Breast epithelium (tissue), 4 donors: ENCODE measurements around the gene CDCA4. TPM values are rescaled to one million over a fixed set of nuclear protein-coding genes. Genes with fewer than 3 reads are reported as not detected.

ENCODE experiments used
- DNase-seq, 2 donors: peaks; one replicate each; pipeline ENCODE4 v3.0.0-alpha.2; 2019; ENCODE audit warnings: low spot score in 2 of 2
- H3K27ac ChIP-seq, 2 donors: fragments of 200-600 bp; sonication (generic) in 1 of 2; one replicate each; pipeline ENCODE4 v1.5.1; 2016 to 2019; ENCODE audit warnings: mild to moderate bottlenecking in 1 of 2
- H3K27me3 ChIP-seq, 2 donors: fragments of 200-600 bp; sonication (generic) in 1 of 2; one replicate each; pipeline versions ENCODE4 v1.5.1 to v1.6.0; 2017 to 2019; ENCODE audit warnings: control low read depth in 1 of 2, mild to moderate bottlenecking in 1 of 2
- H3K36me3 ChIP-seq: fragments of 200-600 bp; one replicate; pipeline ENCODE4 v1.5.1; 2019
- H3K4me1 ChIP-seq, 2 donors: fragments of 200-600 bp; sonication (generic); one replicate each; pipeline ENCODE4 v1.5.1; 2016 to 2019; ENCODE audit warnings: control low read depth in 1 of 2
- H3K4me3 ChIP-seq, 3 donors: fragments of 200-600 bp; sonication (generic); 1 replicate in 2 of 3; 2 replicates in 1 of 3; pipeline ENCODE4 v1.5.1; 2016 to 2019; ENCODE audit warnings: mild to moderate bottlenecking in 3 of 3, moderate library complexity in 2 of 3
- H3K9me3 ChIP-seq, 2 donors: fragments of 200-600 bp; sonication (generic) in 1 of 2; one replicate each; pipeline ENCODE4 v1.5.1; 2016 to 2019; ENCODE audit warnings: control low read depth in 1 of 2
- POLR2A ChIP-seq: fragments of 450-650 bp; IDR thresholded peaks from one replicate; pipeline ENCODE4 v1.6.1; 2016; ENCODE audit warnings: antibody characterized with exemption, mild to moderate bottlenecking, moderate library complexity
- POLR2AphosphoS5 ChIP-seq, 3 donors: sonication (generic); formaldehyde crosslinking; IDR thresholded peaks; one replicate each; pipeline ENCODE4 v1.6.1; 2017; ENCODE audit warnings: antibody characterized with exemption in 3 of 3
- intact Hi-C: fragments of 100-400 bp; cut with DNase I; formaldehyde crosslinking; loops from one replicate; pipeline ENCODE4 v1.15.1; 2023; ENCODE audit warnings: low total_unique reads
- total RNA-seq, 3 donors: library from RNA; depleted of rRNA; stranded (reverse); fragments of >200 nt; gene quantifications; one replicate each; pipeline ENCODE4 v1.1.0, GENCODE V29; 2016
- TF ChIP-seq, protein P1 (sequence below), 3 donors: fragments of 450-650 bp; IDR thresholded peaks; one replicate each; pipeline ENCODE4 v1.5.1; 2016 to 2017; ENCODE audit warnings: antibody characterized with exemption in 3 of 3, mild to moderate bottlenecking in 3 of 3, moderate library complexity in 3 of 3

CDCA4 gene
- total RNA-seq, 3 donors from 2014 or later = 5.1 to 10.4 (median 10.2) TPM

DNA sequence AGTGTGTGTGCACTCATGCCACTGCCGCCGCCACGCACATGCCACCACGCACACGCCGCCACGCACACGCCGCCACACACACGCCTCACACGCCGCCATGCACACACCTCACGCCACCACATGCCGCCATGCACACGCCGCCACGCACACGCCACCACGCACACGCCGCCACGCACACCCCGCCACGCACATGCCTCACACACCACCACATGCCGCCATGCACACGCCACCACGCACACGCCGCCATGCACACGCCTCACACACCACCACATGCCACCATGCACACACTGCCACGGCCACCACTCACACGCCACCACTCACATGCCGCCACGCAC, 29.0 kb downstream of the CDCA4 start:
- peaks cover 0 to 2% of the 10 kb centered on the region in 2 donors for H3K4me1 ChIP-seq
- peaks cover 4% of the 10 kb centered on the region for H3K36me3 ChIP-seq
- H3K4me3 ChIP-seq = no peak overlapping the region
- TF ChIP-seq, protein P1, sequence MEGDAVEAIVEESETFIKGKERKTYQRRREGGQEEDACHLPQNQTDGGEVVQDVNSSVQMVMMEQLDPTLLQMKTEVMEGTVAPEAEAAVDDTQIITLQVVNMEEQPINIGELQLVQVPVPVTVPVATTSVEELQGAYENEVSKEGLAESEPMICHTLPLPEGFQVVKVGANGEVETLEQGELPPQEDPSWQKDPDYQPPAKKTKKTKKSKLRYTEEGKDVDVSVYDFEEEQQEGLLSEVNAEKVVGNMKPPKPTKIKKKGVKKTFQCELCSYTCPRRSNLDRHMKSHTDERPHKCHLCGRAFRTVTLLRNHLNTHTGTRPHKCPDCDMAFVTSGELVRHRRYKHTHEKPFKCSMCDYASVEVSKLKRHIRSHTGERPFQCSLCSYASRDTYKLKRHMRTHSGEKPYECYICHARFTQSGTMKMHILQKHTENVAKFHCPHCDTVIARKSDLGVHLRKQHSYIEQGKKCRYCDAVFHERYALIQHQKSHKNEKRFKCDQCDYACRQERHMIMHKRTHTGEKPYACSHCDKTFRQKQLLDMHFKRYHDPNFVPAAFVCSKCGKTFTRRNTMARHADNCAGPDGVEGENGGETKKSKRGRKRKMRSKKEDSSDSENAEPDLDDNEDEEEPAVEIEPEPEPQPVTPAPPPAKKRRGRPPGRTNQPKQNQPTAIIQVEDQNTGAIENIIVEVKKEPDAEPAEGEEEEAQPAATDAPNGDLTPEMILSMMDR (IDR thresholded peaks at IDR 0.05) = no peak
- TF ChIP-seq POLR2A (no peak), POLR2AphosphoS5 (IDR thresholded peaks at IDR 0.05) (no peak)
- H3K27ac ChIP-seq = no peak overlapping the region
- DNase-seq = no peak
- intact Hi-C loops = no loop called here
- H3K27me3 ChIP-seq = no peaks in the 10 kb centered on the region
- no peaks in the 10 kb centered on the region for H3K9me3 ChIP-seq

DNA sequence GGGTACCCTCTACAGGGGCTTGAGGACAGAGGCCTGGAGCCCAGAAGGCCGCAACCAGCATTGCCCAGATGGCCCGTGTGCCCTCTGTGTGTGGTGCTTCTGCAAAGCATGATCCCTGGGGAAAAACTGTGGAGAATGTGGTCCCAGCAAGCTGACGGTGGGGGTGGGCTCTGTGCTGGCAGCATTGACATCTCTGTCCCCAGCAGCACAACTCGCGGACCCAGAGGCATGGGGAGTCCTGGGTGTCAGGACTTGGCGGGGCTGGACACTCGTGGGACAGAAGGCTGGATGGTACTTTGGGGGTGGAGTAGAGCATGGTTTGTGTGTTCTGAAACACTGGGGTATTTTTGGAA, 31.0 kb downstream of the CDCA4 start:
- DNase-seq = no peak
- no peak overlapping the region for H3K4me3 ChIP-seq
- H3K4me1 ChIP-seq = peaks cover 0 to 8% of the 10 kb centered on the region in 2 donors
- H3K36me3 ChIP-seq = peaks cover 1% of the 10 kb centered on the region
- intact Hi-C loops = no loop called here
- H3K9me3 ChIP-seq = no peaks in the 10 kb centered on the region
- H3K27ac ChIP-seq = no peak overlapping the region
- no peaks in the 10 kb centered on the region for H3K27me3 ChIP-seq
- TF ChIP-seq, protein P1 (IDR thresholded peaks at IDR 0.05) = no peak
- TF ChIP-seq POLR2A = no peak
- TF ChIP-seq POLR2AphosphoS5 (IDR thresholded peaks at IDR 0.05) = no peak

DNA sequence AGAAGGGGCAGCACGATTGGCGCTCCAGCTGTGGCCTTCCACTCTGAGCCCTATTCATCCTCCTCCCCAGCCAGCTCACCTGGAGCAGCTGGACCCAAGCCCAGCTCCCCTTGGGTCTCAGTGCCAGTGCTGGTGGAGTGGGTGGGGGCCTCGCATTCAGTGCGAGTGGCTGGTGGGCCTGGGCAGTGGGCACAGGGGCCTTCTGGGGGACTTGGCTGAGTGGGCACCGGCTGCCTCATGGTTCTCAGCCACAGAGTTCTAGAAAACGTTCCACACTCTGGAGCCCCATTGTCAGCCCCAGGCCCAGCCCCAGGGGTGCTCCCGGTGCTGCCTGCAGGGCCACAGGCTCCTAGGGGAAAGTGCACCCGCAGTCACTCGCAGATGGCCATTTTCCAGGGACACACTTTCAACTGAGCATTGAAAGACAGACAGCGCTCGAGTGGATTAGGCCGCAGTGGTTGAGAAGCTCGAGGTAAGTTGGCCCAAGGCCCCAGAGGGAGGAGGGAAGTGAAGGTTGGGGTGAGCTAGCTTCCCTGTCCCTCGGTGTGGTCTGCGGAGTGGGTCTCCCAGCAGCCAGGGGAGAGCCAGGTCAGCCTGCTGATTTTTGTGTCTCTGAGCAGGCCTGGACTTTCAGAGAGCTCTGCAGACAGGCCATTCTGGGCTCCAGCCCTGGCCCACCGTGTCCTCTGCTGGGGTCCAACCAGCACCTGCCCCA, 31.5 kb downstream of the CDCA4 start:
- H3K36me3 ChIP-seq = no peaks in the 10 kb centered on the region
- intact Hi-C loops = no loop called here
- no peak for TF ChIP-seq POLR2A
- no peak for TF ChIP-seq POLR2AphosphoS5 (IDR thresholded peaks at IDR 0.05)
- TF ChIP-seq, protein P1 (IDR thresholded peaks at IDR 0.05) = no peak
- DNase-seq = no peak
- H3K4me3 ChIP-seq = no peak overlapping the region
- H3K4me1 ChIP-seq = peaks cover 0 to 8% of the 10 kb centered on the region in 2 donors
- H3K27ac ChIP-seq = no peak overlapping the region
- H3K27me3 ChIP-seq = no peaks in the 10 kb centered on the region
- no peaks in the 10 kb centered on the region for H3K9me3 ChIP-seq

DNA sequence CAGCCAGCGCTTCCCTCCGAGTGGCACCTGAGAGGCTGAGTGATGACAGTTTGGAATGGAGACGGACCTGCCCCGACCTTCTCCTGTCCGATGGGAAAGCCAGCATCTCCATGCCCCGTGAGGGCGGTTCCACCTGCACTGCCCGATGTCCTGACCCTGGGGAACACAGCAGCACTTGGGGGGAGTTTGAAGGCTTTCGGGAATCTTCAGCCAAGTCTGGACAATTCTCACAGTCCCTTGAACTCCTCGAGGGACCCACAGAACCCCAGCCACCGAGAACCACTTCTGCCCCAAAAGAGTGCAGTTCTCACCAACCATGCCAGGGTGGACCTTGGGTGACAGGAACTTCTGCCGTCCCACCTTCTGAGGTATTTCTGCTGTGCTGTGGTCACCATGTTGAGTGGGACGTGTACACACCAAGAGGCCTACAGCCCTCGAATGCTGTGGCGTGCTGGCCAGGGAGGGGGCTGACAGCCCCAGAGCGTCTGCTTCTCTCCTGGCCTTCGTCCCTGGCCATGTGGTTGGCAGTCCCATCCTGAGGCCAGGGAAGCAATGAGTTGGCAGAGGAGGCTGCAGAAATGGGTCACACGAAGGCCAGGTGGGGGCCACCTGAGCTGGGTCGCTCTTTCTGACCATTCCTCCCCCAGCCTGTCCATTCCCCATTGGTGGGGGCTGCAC, 34.3 kb downstream of the CDCA4 start:
- TF ChIP-seq POLR2AphosphoS5 (IDR thresholded peaks at IDR 0.05) (no peak), POLR2A (no peak)
- TF ChIP-seq, protein P1 (IDR thresholded peaks at IDR 0.05) = no peak
- peak overlapping the region; percentile 81 to 84 for H3K27ac ChIP-seq
- H3K27me3 ChIP-seq = no peaks in the 10 kb centered on the region
- no peaks in the 10 kb centered on the region for H3K36me3 ChIP-seq
- DNase-seq = no peak
- H3K4me3 ChIP-seq = peak overlapping the region; percentile 61 to 81 (median 73)
- no peaks in the 10 kb centered on the region for H3K9me3 ChIP-seq
- intact Hi-C loops = no loop called here
- H3K4me1 ChIP-seq = peaks cover 0 to 8% of the 10 kb centered on the region in 2 donors
